ENCODE measurements around the gene CERS6. TPM values are rescaled to one million over a fixed set of nuclear protein-coding genes. Genes with fewer than 3 reads are reported as not detected.

The CERS6 gene
- total RNA-seq, 1 donor from 2014 or later, result 66.5 TPM

GRCh38 chr2:168690381-168690885, 234.4 kb downstream of the CERS6 start:
- Mint-ChIP-seq H3K27me3 (ENCODE audit: low read depth) (no peaks in the 10 kb centered on the region), H3K4me3 (no peak overlapping the region), H3K9me3 (no peaks in the 10 kb centered on the region), H3K27ac (peak overlapping the region; percentile 86), H3K4me1 (peaks cover 48% of the 10 kb centered on the region), H3K36me3 (peaks cover 4% of the 10 kb centered on the region)
- DNase-seq (ENCODE audit: low spot score in 2 of 2, unreplicated experiment in 2 of 2), result no peak
- no peak for TF ChIP-seq CTCF (IDR thresholded peaks at IDR 0.05; ENCODE audit: unreplicated experiment)

- H3K27ac Mint-ChIP-seq, result peak overlapping the region; percentile 86
- H3K4me3 Mint-ChIP-seq, result no peak overlapping the region
- TF ChIP-seq CTCF (IDR thresholded peaks at IDR 0.05; ENCODE audit: unreplicated experiment), result no peak
- H3K4me1 Mint-ChIP-seq, result peaks cover 41% of the 10 kb centered on the region
- no peaks in the 10 kb centered on the region for H3K9me3 Mint-ChIP-seq
- DNase-seq (ENCODE audit: low spot score in 2 of 2, unreplicated experiment in 2 of 2), result no peak
- no peaks in the 10 kb centered on the region for H3K27me3 Mint-ChIP-seq (ENCODE audit: low read depth)
- peaks cover 8% of the 10 kb centered on the region for H3K36me3 Mint-ChIP-seq
These were observed 235.1 kb downstream of the CERS6 start for GRCh38 chr2:168691221-168691620.

- Mint-ChIP-seq H3K36me3 (peaks cover 18% of the 10 kb centered on the region), H3K9me3 (no peaks in the 10 kb centered on the region), H3K4me1 (peaks cover 32% of the 10 kb centered on the region), H3K27ac (no peak overlapping the region), H3K4me3 (no peak overlapping the region), H3K27me3 (ENCODE audit: low read depth) (no peaks in the 10 kb centered on the region)
- TF ChIP-seq CTCF (IDR thresholded peaks at IDR 0.05; ENCODE audit: unreplicated experiment), result no peak
- DNase-seq (ENCODE audit: low spot score in 2 of 2, unreplicated experiment in 2 of 2), result no peak
These were observed 236.2 kb downstream of the CERS6 start for GRCh38 chr2:168692132-168692744.

GRCh38 chr2:168694173-168694572, 238.1 kb downstream of the CERS6 start:
- Mint-ChIP-seq H3K4me1 (peaks cover 25% of the 10 kb centered on the region), H3K27me3 (ENCODE audit: low read depth) (no peaks in the 10 kb centered on the region), H3K27ac (no peak overlapping the region), H3K4me3 (no peak overlapping the region), H3K36me3 (peaks cover 35% of the 10 kb centered on the region), H3K9me3 (peaks cover 3% of the 10 kb centered on the region)
- no peak for DNase-seq (ENCODE audit: low spot score in 2 of 2, unreplicated experiment in 2 of 2)
- TF ChIP-seq CTCF (IDR thresholded peaks at IDR 0.05; ENCODE audit: unreplicated experiment), result no peak

- no peak overlapping the region for H3K4me3 Mint-ChIP-seq
- H3K27me3 Mint-ChIP-seq (ENCODE audit: low read depth), result no peaks in the 10 kb centered on the region
- H3K4me1 Mint-ChIP-seq, result peaks cover 26% of the 10 kb centered on the region
- H3K36me3 Mint-ChIP-seq, result peaks cover 35% of the 10 kb centered on the region
- H3K27ac Mint-ChIP-seq, result no peak overlapping the region
- peaks cover 3% of the 10 kb centered on the region for H3K9me3 Mint-ChIP-seq
- DNase-seq (ENCODE audit: low spot score in 2 of 2, unreplicated experiment in 2 of 2), result no peak
- TF ChIP-seq CTCF (IDR thresholded peaks at IDR 0.05; ENCODE audit: unreplicated experiment), result no peak
These were observed 238.8 kb downstream of the CERS6 start for GRCh38 chr2:168694866-168695265.
